Ammon's horn (tissue), 1 donor: ENCODE results near the gene ANKS1B.
"Not testable (repeated sequence)": the region's sequence is repeated elsewhere in the genome, so short reads cannot be mapped to it uniquely, and the experiment has no call there.

Experiments used
- DNase-seq: peaks from one replicate; pipeline ENCODE4 v3.0.0-alpha.2; 2016; ENCODE audit warnings: low spot score

Gene ANKS1B

GRCh38 chr12:99054601-99055128 is 930.1 kb downstream of the ANKS1B start:
- no peak for DNase-seq

GRCh38 chr12:99053616-99054362 is 930.9 kb downstream of the ANKS1B start:
- DNase-seq, result no peak

- DNase-seq, result no peak
These were observed 935.0 kb downstream of the ANKS1B start for GRCh38 chr12:99049774-99050173.

- no peak for DNase-seq
These were observed 939.6 kb downstream of the ANKS1B start for GRCh38 chr12:99045158-99045557.

GRCh38 chr12:99043319-99043914 is 941.3 kb downstream of the ANKS1B start:
- DNase-seq, result peak; percentile 82

- DNase-seq, result no peak
These were observed 942.5 kb downstream of the ANKS1B start for GRCh38 chr12:99042226-99042625.

GRCh38 chr12:99039367-99040120 is 945.2 kb downstream of the ANKS1B start:
- no peak for DNase-seq

GRCh38 chr12:99036566-99036965 is 948.2 kb downstream of the ANKS1B start:
- no peak for DNase-seq

GRCh38 chr12:99035803-99036202 is 948.9 kb downstream of the ANKS1B start:
- peak; percentile 25 for DNase-seq

- not testable (repeated sequence) for DNase-seq
These were observed 950.5 kb downstream of the ANKS1B start for GRCh38 chr12:99034201-99034600.

GRCh38 chr12:99029511-99030271 is 955.0 kb downstream of the ANKS1B start:
- DNase-seq, result peak; percentile 19

GRCh38 chr12:99027461-99027860 is 957.3 kb downstream of the ANKS1B start:
- no peak for DNase-seq

- DNase-seq, result no peak
These were observed 957.7 kb downstream of the ANKS1B start for GRCh38 chr12:99027055-99027393.

GRCh38 chr12:99026332-99027054 is 958.2 kb downstream of the ANKS1B start:
- no peak for DNase-seq

- no peak for DNase-seq
These were observed 959.9 kb downstream of the ANKS1B start for GRCh38 chr12:99024870-99025269.

- no peak for DNase-seq
These were observed 960.5 kb downstream of the ANKS1B start for GRCh38 chr12:99024191-99024590.

GRCh38 chr12:99020871-99021270 is 963.9 kb downstream of the ANKS1B start:
- DNase-seq, result no peak

GRCh38 chr12:99019798-99020197 is 964.9 kb downstream of the ANKS1B start:
- DNase-seq, result no peak

- DNase-seq, result no peak
These were observed 966.8 kb downstream of the ANKS1B start for GRCh38 chr12:99017971-99018370.

GRCh38 chr12:99009654-99010296 is 975.0 kb downstream of the ANKS1B start:
- DNase-seq, result no peak

- DNase-seq, result peak; percentile 42
These were observed 979.1 kb downstream of the ANKS1B start for GRCh38 chr12:99005601-99006000.
